ENCODE data around the gene TIGAR. TPM values are rescaled to one million over a fixed set of nuclear protein-coding genes. Genes with fewer than 3 reads are reported as not detected.
A peak's percentile ranks its signal among the peaks of the same experiment; 100 is the strongest.

TIGAR gene
- total and polyA plus RNA-seq, 5 experiments from 2014 or later, result 2.1 to 14.0 (median 4.2) TPM

DNA sequence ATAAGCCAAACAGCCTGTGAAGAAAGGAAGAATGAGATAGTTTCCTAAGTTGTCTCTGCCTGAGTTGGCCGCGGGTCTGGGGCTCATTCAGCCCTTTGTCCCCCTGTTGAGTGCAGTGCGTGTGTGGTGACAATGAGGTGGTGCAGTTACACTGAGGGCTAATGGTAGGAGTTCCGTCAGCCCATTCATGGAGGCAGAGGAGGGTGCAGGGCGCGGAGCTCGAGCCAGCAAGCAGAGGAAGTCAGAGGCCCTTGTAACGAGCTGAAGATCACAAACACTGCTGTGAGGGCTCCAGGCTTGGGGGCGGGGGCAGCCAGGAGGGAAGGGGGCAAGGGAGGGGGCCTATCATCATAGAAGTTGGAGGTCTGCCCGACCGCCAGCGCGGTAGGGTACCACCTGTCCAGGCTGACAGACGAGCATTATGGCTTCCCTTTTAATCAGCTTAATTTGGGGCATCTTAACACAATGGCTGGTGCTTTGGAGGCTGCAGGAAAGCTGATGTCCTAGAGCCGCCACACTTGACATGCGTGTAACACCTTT lies 27.0 kb upstream of the TIGAR start:
- peak overlapping the region; percentile 58 to 85 (median 78) for H3K4me3 Mint-ChIP-seq
- H3K9me3 Mint-ChIP-seq, result no peaks in the 10 kb centered on the region
- ATAC-seq, result peak; percentile 93 to 96
- peaks cover 37 to 80% (median 62%) of the 10 kb centered on the region in 4 donors for H3K4me1 Mint-ChIP-seq
- peak in 5 of 10 donors; percentile 19 to 73 (median 42) for DNase-seq
- H3K27ac Mint-ChIP-seq, result peak overlapping the region; percentile 88 to 99 (median 93)
- POLR2A ChIA-PET, result interaction anchor here (1.0 to 2.6 kb wide), 8 partner anchors 15 to 306 kb away, joined by 3 to 14 read pairs (median 4); partner anchors contain the start of gene TIGAR
- peaks cover 0 to 94% (median 7%) of the 10 kb centered on the region in 3 donors for H3K36me3 Mint-ChIP-seq
- H3K27me3 Mint-ChIP-seq, result no peaks in the 10 kb centered on the region

- Mint-ChIP-seq H3K27me3 (no peaks in the 10 kb centered on the region), H3K4me3 (no peak overlapping the region), H3K27ac (peak overlapping the region; percentile 55 to 92 (median 68)), H3K9me3 (no peaks in the 10 kb centered on the region), H3K36me3 (peaks cover 0 to 94% (median 14%) of the 10 kb centered on the region in 3 donors), H3K4me1 (peaks cover 24 to 62% (median 44%) of the 10 kb centered on the region in 4 donors)
- ATAC-seq (no peak), DNase-seq (no peak)
- POLR2A ChIA-PET, result interaction anchor here (0.6 kb wide), 1 partner anchor 316 kb away, joined by 3 read pairs; no protein-coding TSS in a partner anchor
Measured at GRCh38 chr12:4296751-4297150, 24.3 kb upstream of the TIGAR start.

GRCh38 chr12:4297617-4298016 lies 23.4 kb upstream of the TIGAR start:
- POLR2A ChIA-PET, result no interaction called here
- DNase-seq (no peak), ATAC-seq (no peak)
- no peaks in the 10 kb centered on the region for H3K27me3 Mint-ChIP-seq
- H3K4me1 Mint-ChIP-seq, result peaks cover 22 to 56% (median 36%) of the 10 kb centered on the region in 4 donors
- H3K36me3 Mint-ChIP-seq, result peaks cover 4 to 95% (median 19%) of the 10 kb centered on the region in 3 donors
- H3K4me3 Mint-ChIP-seq, result no peak overlapping the region
- no peaks in the 10 kb centered on the region for H3K9me3 Mint-ChIP-seq
- H3K27ac Mint-ChIP-seq, result peak overlapping the region in 9 of 10 donors; percentile 11 to 84 (median 56)

DNA sequence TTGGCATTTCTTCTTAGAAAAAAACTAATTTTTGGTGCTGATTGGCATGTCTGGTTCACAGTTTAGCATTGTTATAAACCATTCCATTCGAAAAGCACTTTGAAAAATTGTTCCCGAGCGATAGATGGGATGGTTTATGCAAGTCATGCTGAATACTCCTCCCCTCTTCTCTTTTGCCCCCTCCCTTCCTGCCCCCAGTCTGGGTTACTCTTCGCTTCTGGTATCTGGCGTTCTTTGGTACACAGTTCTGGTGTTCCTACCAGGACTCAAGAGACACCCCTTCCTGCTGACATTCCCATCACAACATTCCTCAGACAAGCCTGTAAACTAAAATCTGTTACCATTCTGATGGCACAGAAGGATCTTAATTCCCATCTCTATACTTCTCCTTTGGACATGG lies 20.1 kb upstream of the TIGAR start:
- DNase-seq (no peak), ATAC-seq (no peak)
- H3K27ac Mint-ChIP-seq, result peak overlapping the region in 5 of 10 donors; percentile 22 to 63 (median 59)
- peaks cover 3 to 30% (median 11%) of the 10 kb centered on the region in 4 donors for H3K4me1 Mint-ChIP-seq
- H3K9me3 Mint-ChIP-seq, result no peaks in the 10 kb centered on the region
- H3K27me3 Mint-ChIP-seq, result no peaks in the 10 kb centered on the region
- no peak overlapping the region for H3K4me3 Mint-ChIP-seq
- POLR2A ChIA-PET, result interaction anchor here (0.8 kb wide), 1 partner anchor 34 kb away, joined by 3 read pairs; no protein-coding TSS in a partner anchor
- peaks cover 5 to 99% (median 18%) of the 10 kb centered on the region in 3 donors for H3K36me3 Mint-ChIP-seq

DNA sequence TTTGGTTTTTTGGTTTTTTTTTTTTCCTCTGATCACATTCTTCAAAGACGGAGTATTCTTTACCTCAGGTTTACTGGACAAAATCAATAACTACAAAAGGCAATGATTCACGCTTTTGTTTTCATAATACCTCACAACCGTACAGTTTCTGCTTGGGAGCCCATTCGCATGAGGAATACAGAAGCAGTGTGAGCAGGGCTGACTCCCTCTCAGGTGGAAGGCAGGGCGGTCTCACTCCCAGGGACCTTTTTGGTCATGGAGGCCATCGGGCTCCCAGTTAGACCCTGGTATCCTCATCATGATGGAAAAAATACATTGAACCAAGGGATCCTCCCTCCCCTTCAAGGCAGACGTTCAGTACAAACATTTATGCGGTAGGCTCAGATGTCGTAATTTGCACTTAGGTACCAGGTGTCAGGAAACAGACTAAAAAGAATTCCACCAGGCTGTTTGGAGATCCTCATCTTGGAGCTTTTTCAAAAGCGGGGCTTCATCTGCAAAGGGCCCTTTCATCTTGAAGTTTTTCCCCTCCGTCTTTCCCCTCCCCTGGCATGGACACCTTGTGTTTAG lies 19.0 kb upstream of the TIGAR start:
- POLR2A ChIA-PET, result no interaction called here
- Mint-ChIP-seq H3K36me3 (peaks cover 5 to 99% (median 20%) of the 10 kb centered on the region in 3 donors), H3K4me3 (no peak overlapping the region), H3K9me3 (no peaks in the 10 kb centered on the region), H3K4me1 (peaks cover 3 to 21% (median 11%) of the 10 kb centered on the region in 4 donors), H3K27ac (peak overlapping the region in 4 of 10 donors; percentile 14 to 71 (median 64)), H3K27me3 (no peaks in the 10 kb centered on the region)
- ATAC-seq (no peak), DNase-seq (no peak)

DNA sequence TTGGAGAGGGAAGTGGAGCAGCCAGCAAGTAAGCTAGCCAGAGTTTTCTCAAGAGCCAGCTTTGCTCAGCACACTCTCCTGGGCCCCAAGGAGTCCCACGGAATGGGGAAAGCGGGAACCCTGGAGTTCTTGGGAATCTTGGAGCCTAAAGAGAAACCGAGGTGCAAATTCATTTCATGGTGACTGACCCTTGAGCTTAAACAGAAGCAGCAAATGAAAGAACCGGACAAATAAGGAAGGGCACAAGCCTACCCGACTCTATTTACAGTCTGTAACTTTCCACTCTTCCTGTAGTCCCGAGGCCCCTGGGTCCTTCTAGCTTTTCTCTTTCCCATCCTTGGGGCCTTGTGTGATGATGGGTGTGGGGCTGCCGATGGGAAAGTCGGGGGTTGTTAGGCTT lies 18.1 kb upstream of the TIGAR start:
- POLR2A ChIA-PET, result no interaction called here
- no peak for DNase-seq
- Mint-ChIP-seq H3K4me3 (no peak overlapping the region), H3K9me3 (no peaks in the 10 kb centered on the region), H3K36me3 (peaks cover 5 to 97% (median 20%) of the 10 kb centered on the region in 3 donors), H3K4me1 (peaks cover 3 to 17% (median 11%) of the 10 kb centered on the region in 4 donors), H3K27ac (peak overlapping the region in 6 of 10 donors; percentile 39 to 75 (median 66)), H3K27me3 (no peaks in the 10 kb centered on the region)
- no peak for ATAC-seq

- ATAC-seq (no peak), DNase-seq (no peak)
- Mint-ChIP-seq H3K27ac (peak overlapping the region in 7 of 10 donors; percentile 37 to 75 (median 57)), H3K4me1 (peaks cover 3 to 13% (median 11%) of the 10 kb centered on the region in 4 donors), H3K9me3 (no peaks in the 10 kb centered on the region), H3K36me3 (peaks cover 5 to 94% (median 20%) of the 10 kb centered on the region in 3 donors), H3K4me3 (no peak overlapping the region), H3K27me3 (no peaks in the 10 kb centered on the region)
- POLR2A ChIA-PET, result no interaction called here
Measured at GRCh38 chr12:4303750-4304149, 17.3 kb upstream of the TIGAR start.

- POLR2A ChIA-PET, result no interaction called here
Measured at GRCh38 chr12:4307593-4308333, 13.2 kb upstream of the TIGAR start.

GRCh38 chr12:4308334-4308950 lies 12.6 kb upstream of the TIGAR start:
- ATAC-seq (no peak), DNase-seq (no peak)
- Mint-ChIP-seq H3K9me3 (no peaks in the 10 kb centered on the region), H3K36me3 (peaks cover 0 to 60% (median 4%) of the 10 kb centered on the region in 3 donors), H3K4me3 (no peak overlapping the region), H3K4me1 (peaks cover 0 to 4% (median 2%) of the 10 kb centered on the region in 4 donors), H3K27me3 (no peaks in the 10 kb centered on the region), H3K27ac (peak overlapping the region in 7 of 10 donors; percentile 11 to 84 (median 61))
- POLR2A ChIA-PET, result no interaction called here

More at GRCh38 chr12:4307593-4308333, 13.2 kb upstream of the TIGAR start:
- DNase-seq (no peak), ATAC-seq (no peak)
- peak overlapping the region in 5 of 10 donors; percentile 11 to 71 (median 33) for H3K27ac Mint-ChIP-seq
- peaks cover 0 to 6% (median 3%) of the 10 kb centered on the region in 4 donors for H3K4me1 Mint-ChIP-seq
- H3K36me3 Mint-ChIP-seq, result peaks cover 0 to 66% (median 6%) of the 10 kb centered on the region in 3 donors
- H3K9me3 Mint-ChIP-seq, result no peaks in the 10 kb centered on the region
- no peaks in the 10 kb centered on the region for H3K27me3 Mint-ChIP-seq
- H3K4me3 Mint-ChIP-seq, result no peak overlapping the region

DNA sequence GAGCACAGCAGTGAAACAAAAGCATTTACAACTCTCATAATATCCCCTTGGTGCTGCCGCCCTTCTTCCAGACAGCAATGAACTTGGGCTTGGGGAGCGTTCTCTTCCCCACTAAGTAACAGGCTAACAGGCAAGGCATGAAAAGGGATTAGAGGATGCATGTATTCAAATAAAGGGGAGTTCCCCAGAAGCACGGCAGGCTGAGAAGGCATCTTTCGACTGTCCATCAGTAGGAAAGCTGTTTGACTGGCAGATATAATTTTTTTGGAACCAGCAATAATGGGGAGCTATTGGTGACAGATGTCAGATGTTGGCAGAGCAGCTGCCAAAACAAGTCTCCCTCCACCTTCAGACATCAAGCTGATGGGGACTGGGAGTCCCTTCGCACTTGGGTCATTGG lies 9.2 kb upstream of the TIGAR start:
- POLR2A ChIA-PET, result no interaction called here
- no peaks in the 10 kb centered on the region for H3K4me1 Mint-ChIP-seq

DNA sequence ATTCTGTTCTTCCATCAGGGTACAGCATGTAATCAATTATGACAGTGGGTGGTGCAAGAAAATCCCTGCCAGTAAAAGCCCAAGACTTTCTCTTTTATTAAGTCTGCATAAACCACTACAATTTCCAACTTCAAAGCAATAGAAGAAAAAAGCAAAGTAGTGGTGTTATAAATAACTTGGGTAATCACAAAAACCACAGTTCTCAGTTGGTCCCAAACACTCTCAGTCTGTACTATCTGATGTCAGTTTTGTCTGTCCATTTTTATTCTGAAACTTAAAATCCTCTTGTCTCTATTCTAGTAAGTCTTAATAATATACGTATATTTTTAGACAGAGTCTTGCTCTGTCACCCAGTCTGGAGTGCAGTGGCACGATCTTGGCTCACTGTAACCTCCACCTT lies 8.8 kb upstream of the TIGAR start:
- POLR2A ChIA-PET, result no interaction called here
- DNase-seq (no peak), ATAC-seq (no peak)
- Mint-ChIP-seq H3K36me3 (peaks cover 0 to 24% (median 4%) of the 10 kb centered on the region in 3 donors), H3K27ac (no peak overlapping the region), H3K4me1 (no peaks in the 10 kb centered on the region), H3K27me3 (no peaks in the 10 kb centered on the region), H3K4me3 (no peak overlapping the region), H3K9me3 (no peaks in the 10 kb centered on the region)

More for the DNA sequence above, 9.2 kb upstream of the TIGAR start:
- Mint-ChIP-seq H3K27me3 (no peaks in the 10 kb centered on the region), H3K36me3 (peaks cover 0 to 29% (median 4%) of the 10 kb centered on the region in 3 donors), H3K9me3 (no peaks in the 10 kb centered on the region), H3K4me3 (no peak overlapping the region), H3K27ac (peak overlapping the region in 1 of 10 donors; percentile 8)
- ATAC-seq (no peak), DNase-seq (no peak)

DNA sequence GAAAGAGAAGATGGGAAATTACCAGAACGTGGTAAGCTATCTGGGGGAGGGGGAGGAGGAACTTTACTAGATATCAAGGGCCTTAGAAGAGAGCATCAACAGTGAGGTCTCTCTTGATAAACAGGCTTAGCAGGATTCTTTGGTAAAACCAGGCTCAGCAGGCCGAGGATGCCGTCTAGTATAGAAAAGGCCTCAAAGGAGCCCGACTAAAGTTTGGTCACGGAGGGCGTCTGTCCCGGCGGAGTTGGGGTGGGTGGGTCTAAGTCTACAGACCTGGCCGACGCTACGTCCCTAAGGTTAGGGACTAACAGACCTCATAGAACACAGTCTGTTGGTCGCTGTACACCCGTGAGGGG lies 538 bp upstream of the TIGAR start:
- H3K4me1 Mint-ChIP-seq, result peaks cover 20 to 42% (median 37%) of the 10 kb centered on the region in 4 donors
- no peaks in the 10 kb centered on the region for H3K9me3 Mint-ChIP-seq
- peaks cover 0 to 6% (median 4%) of the 10 kb centered on the region in 3 donors for H3K36me3 Mint-ChIP-seq
- DNase-seq (peak in 1 of 10 donors; percentile 8), ATAC-seq (peak; percentile 23 to 42)
- peak overlapping the region; percentile 90 to 97 (median 94) for H3K4me3 Mint-ChIP-seq
- peaks cover 0 to 2% (median 0%) of the 10 kb centered on the region in 5 donors for H3K27me3 Mint-ChIP-seq
- H3K27ac Mint-ChIP-seq, result peak overlapping the region; percentile 89 to 97 (median 92)
- POLR2A ChIA-PET, result interaction anchor here (1.3 to 1.9 kb wide), 3 partner anchors 12 to 49 kb away, joined by 4 to 8 read pairs (median 6); no protein-coding TSS in a partner anchor

Data from naive thymus-derived CD8-positive, alpha-beta T cell (primary cell).